Activated T-cell treated with anti-CD3 and anti-CD28 coated beads, Interleukin-2, amount 50 U/mL, for 4 hours (primary cell): ENCODE data around the gene PRRC2C. TPM values are rescaled to one million over a fixed set of nuclear protein-coding genes. Genes with fewer than 3 reads are reported as not detected.
A peak's percentile ranks its signal among the peaks of the same experiment; 100 is the strongest.
"Not testable (repeated sequence)": the region's sequence is repeated elsewhere in the genome, so short reads cannot be mapped to it uniquely, and the experiment has no call there.

Experiments
- ATAC-seq, 2 donors: fragments of 200-7000 bp; cut with Tn5 transposase; one replicate each; pipeline ENCODE4 v1.10.0; 2021
- DNase-seq: peaks from one replicate; pipeline ENCODE4 v3.0.0-alpha.2; 2020
- H3K27me3 Mint-ChIP-seq: one replicate; pipeline ENCODE4 v1.8.0; 2021; ENCODE audit warnings: low read depth, mixed read lengths
- H3K36me3 Mint-ChIP-seq: one replicate; pipeline ENCODE4 v1.8.0; 2022; ENCODE audit warnings: mixed read lengths; ENCODE audit not compliant: insufficient read depth
- H3K4me1 Mint-ChIP-seq: one replicate; pipeline ENCODE4 v1.8.0; 2021; ENCODE audit warnings: low read depth, mixed read lengths
- H3K4me3 Mint-ChIP-seq: one replicate; pipeline ENCODE4 v1.8.0; 2021; ENCODE audit warnings: mild to moderate bottlenecking, moderate library complexity, mixed read lengths
- H3K9me3 Mint-ChIP-seq: one replicate; pipeline ENCODE4 v1.8.0; 2021; ENCODE audit warnings: mixed read lengths
- total RNA-seq, 3 donors: library from RNA; stranded (reverse); gene quantifications; one replicate each; pipeline ENCODE4 v1.2.1, GENCODE V29; 2021

Gene PRRC2C
- total RNA-seq, 3 donors from 2014 or later: 240 to 248 (median 245) TPM

DNA sequence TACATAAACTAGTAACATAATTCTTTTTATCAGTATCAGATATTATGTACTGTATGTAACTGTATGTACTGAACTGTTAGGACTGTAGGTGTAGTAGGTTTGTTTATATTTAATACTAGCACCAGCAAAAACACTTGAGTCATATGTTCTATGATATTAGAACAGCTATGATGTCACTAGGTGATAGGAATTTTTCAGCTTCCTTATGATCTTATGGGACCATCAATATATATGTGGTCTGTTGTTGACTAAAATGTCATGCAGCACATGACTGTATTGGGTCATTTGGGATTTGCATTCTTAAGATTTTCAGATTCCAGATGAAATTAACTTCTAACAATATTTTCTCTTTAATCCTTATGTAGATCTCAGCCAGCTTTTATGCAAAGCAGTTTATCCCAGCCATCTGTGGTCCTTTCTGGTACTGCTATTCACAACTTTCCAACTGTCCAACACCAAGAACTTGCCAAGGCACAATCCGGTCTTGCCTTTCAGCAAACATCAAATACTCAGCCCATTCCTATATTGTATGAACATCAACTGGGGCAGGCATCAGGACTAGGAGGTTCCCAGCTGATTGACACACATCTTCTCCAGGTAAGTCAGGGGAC is 98.4 kb downstream of the PRRC2C start:
- no peaks in the 10 kb centered on the region for H3K27me3 Mint-ChIP-seq
- no peak overlapping the region for H3K4me3 Mint-ChIP-seq
- H3K9me3 Mint-ChIP-seq: no peaks in the 10 kb centered on the region
- peaks cover 20% of the 10 kb centered on the region for H3K4me1 Mint-ChIP-seq
- peaks cover 44% of the 10 kb centered on the region for H3K36me3 Mint-ChIP-seq
- ATAC-seq: no peak
- no peak for DNase-seq

DNA sequence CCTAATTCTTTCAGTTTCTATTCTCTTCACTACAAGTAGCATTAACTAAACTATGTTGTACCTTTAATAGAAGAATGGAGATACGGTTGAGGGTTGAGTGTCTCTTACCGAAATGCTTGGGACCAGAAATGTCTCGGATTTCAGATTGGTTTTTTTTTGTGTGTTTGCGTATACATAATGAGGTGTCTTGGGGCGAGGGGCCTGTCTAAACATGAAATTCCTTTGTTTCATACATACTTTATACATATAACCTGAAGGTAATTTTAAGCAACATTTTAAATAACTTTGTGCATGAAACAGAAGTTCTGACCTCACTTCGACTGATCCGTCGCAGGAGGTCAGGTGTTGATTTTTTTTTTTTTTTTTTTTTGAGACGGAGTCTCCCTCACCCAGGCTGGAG is 100.4 kb downstream of the PRRC2C start:
- peaks cover 21% of the 10 kb centered on the region for H3K4me1 Mint-ChIP-seq
- H3K9me3 Mint-ChIP-seq: no peaks in the 10 kb centered on the region
- peaks cover 48% of the 10 kb centered on the region for H3K36me3 Mint-ChIP-seq
- ATAC-seq: no peak
- H3K4me3 Mint-ChIP-seq: no peak overlapping the region
- no peak for DNase-seq
- H3K27me3 Mint-ChIP-seq: no peaks in the 10 kb centered on the region

GRCh38 chr1:171588230-171588629 is 102.9 kb downstream of the PRRC2C start:
- ATAC-seq: no peak
- DNase-seq: no peak
- H3K9me3 Mint-ChIP-seq: no peaks in the 10 kb centered on the region
- H3K4me3 Mint-ChIP-seq: no peak overlapping the region
- peaks cover 56% of the 10 kb centered on the region for H3K36me3 Mint-ChIP-seq
- H3K4me1 Mint-ChIP-seq: peaks cover 10% of the 10 kb centered on the region
- no peaks in the 10 kb centered on the region for H3K27me3 Mint-ChIP-seq

- DNase-seq (no peak), ATAC-seq (peak; percentile 32 to 55)
- peaks cover 10% of the 10 kb centered on the region for H3K4me1 Mint-ChIP-seq
- H3K36me3 Mint-ChIP-seq: peaks cover 52% of the 10 kb centered on the region
- H3K9me3 Mint-ChIP-seq: no peaks in the 10 kb centered on the region
- no peaks in the 10 kb centered on the region for H3K27me3 Mint-ChIP-seq
- H3K4me3 Mint-ChIP-seq: no peak overlapping the region
These were observed 104.7 kb downstream of the PRRC2C start for GRCh38 chr1:171590022-171590421.

- Mint-ChIP-seq H3K4me1 (peaks cover 2% of the 10 kb centered on the region), H3K9me3 (no peaks in the 10 kb centered on the region), H3K27me3 (no peaks in the 10 kb centered on the region), H3K4me3 (no peak overlapping the region), H3K36me3 (peaks cover 24% of the 10 kb centered on the region)
- no peak for DNase-seq
- ATAC-seq: no peak
These were observed 110.0 kb downstream of the PRRC2C start for GRCh38 chr1:171595324-171595723.

- peaks cover 2% of the 10 kb centered on the region for H3K4me1 Mint-ChIP-seq
- peak in 1 of 2 donors; percentile 47 for ATAC-seq
- no peaks in the 10 kb centered on the region for H3K27me3 Mint-ChIP-seq
- no peak overlapping the region for H3K4me3 Mint-ChIP-seq
- peaks cover 21% of the 10 kb centered on the region for H3K36me3 Mint-ChIP-seq
- no peaks in the 10 kb centered on the region for H3K9me3 Mint-ChIP-seq
- no peak for DNase-seq
These were observed 110.8 kb downstream of the PRRC2C start for GRCh38 chr1:171596119-171596518.

DNA sequence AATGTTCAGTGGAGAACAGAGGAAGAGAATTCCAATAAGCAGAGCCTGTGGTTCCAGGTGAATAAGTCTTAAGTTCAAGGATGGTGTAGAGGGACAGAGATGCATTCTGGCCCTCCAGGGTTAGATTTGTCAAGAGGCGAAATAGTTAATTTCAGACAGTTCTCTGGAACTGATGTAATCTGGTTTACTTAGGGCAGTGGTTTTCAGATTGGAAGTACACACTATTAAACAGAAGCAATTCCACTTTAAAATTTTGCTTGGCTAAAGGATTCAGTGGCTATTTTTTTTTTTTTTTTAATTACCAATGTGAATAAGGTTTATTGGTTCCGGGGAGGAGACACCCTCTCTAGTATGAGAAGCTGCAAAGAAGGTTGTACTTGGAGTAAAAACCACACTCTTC is 111.4 kb downstream of the PRRC2C start:
- H3K27me3 Mint-ChIP-seq: no peaks in the 10 kb centered on the region
- H3K4me1 Mint-ChIP-seq: peaks cover 2% of the 10 kb centered on the region

DNA sequence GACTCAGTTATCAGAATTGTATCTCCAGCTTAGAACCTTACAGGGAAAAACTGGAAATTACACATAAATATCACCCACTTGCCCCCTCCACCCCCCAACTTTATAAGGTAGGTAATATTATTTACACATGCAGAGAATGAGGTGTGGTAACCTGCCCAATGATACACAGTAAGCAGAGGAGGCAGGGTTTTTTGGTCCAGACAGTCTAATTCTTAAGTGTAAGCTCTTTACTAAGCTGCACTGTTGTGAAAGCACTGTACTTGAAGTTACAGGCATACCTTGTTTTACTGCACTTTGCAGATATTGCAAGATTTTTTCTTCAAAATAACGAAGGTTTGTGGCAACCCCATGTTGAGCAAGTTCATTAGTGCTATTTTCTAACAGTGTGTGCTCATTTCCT is 111.9 kb downstream of the PRRC2C start:
- ATAC-seq (no peak), DNase-seq (no peak)
- H3K4me1 Mint-ChIP-seq: peaks cover 2% of the 10 kb centered on the region
- no peaks in the 10 kb centered on the region for H3K9me3 Mint-ChIP-seq
- H3K27me3 Mint-ChIP-seq: no peaks in the 10 kb centered on the region
- H3K4me3 Mint-ChIP-seq: no peak overlapping the region
- peaks cover 13% of the 10 kb centered on the region for H3K36me3 Mint-ChIP-seq

More for the DNA sequence above, 111.4 kb downstream of the PRRC2C start:
- DNase-seq: no peak
- H3K36me3 Mint-ChIP-seq: peaks cover 15% of the 10 kb centered on the region
- ATAC-seq: no peak
- no peak overlapping the region for H3K4me3 Mint-ChIP-seq
- no peaks in the 10 kb centered on the region for H3K9me3 Mint-ChIP-seq

GRCh38 chr1:171600310-171600709 is 115.0 kb downstream of the PRRC2C start:
- not testable (repeated sequence) for H3K4me1 Mint-ChIP-seq, H3K9me3 Mint-ChIP-seq, DNase-seq, H3K27me3 Mint-ChIP-seq, ATAC-seq, H3K36me3 Mint-ChIP-seq, H3K4me3 Mint-ChIP-seq

DNA sequence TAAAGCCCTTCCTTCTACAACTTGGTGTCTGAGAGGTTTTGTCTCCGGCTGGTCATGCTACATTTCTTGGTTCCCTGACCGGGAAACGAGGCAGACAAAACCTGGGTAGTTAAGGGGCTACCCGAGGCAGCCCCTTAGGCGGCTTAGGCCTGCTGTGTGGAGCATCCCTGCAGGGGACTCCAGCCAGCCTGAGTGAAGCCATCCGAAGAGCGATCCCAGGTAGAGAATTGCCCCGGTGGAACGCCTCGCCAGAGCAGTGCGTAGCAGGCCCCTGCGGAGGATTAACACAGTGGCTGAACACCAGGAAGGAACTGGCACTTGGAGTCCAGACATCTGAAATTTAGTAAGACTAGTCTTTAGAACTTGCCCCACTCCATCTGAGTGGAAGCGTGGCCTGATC is 115.5 kb downstream of the PRRC2C start:
- Mint-ChIP-seq H3K9me3 (no peaks in the 10 kb centered on the region), H3K4me1 (peaks cover 2% of the 10 kb centered on the region), H3K36me3 (peaks cover 6% of the 10 kb centered on the region), H3K27me3 (no peaks in the 10 kb centered on the region), H3K4me3 (no peak overlapping the region)
- DNase-seq: no peak
- no peak for ATAC-seq

DNA sequence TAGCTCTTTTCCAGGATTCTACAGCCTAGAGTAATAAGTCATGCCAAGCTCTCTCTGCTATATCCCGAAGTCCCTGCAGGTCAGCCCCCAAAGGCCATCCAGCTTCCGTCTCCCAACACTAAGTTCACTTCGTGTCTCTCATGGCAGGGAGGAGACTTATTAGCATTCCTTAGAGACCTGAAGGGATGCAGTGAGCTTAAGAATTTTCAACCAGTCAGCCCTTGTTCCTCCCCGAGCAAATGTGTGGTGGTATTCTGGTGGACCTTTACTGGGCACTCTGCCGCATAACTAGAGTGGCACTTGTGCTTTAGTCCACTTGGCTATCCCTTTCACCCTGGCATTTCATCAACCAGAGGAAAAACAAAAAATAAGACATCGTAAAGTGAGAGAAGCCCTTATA is 117.7 kb downstream of the PRRC2C start:
- ATAC-seq, H3K4me1 Mint-ChIP-seq, H3K27me3 Mint-ChIP-seq, DNase-seq, H3K9me3 Mint-ChIP-seq, H3K36me3 Mint-ChIP-seq, H3K4me3 Mint-ChIP-seq: not testable (repeated sequence)

DNA sequence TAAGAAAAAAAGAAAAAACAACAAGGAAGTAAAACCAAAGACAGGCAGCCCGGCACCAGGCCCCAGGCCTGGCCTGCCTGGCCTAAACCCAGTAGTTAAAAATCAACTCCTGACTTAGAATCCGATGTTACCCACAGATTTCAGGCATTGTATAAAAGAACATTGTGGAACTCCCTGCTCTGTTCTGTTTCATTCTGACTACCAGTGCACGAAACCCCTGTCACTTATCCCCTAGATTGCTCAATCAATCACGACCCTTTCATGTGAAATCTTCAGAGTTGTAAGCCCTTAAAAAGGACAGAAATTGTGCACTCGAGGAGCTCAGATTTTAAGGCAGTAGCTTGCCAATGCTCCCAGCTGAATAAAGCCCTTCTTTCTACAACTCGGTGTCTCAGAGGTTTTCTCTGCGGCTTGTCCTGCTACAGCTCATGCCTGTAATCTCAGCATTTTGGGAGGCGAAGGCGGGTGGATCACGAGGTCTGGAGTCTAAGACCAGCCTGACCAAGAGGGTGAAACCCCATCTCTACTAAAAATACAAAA is 121.1 kb downstream of the PRRC2C start:
- no peak for ATAC-seq
- Mint-ChIP-seq H3K27me3 (no peaks in the 10 kb centered on the region), H3K36me3 (no peaks in the 10 kb centered on the region), H3K4me1 (no peaks in the 10 kb centered on the region), H3K9me3 (no peaks in the 10 kb centered on the region), H3K4me3 (no peak overlapping the region)
- DNase-seq: no peak

- Mint-ChIP-seq H3K27me3 (no peaks in the 10 kb centered on the region), H3K9me3 (no peaks in the 10 kb centered on the region), H3K36me3 (no peaks in the 10 kb centered on the region), H3K4me3 (no peak overlapping the region), H3K4me1 (no peaks in the 10 kb centered on the region)
- DNase-seq (no peak), ATAC-seq (no peak)
These were observed 125.1 kb downstream of the PRRC2C start for GRCh38 chr1:171610385-171610784.

DNA sequence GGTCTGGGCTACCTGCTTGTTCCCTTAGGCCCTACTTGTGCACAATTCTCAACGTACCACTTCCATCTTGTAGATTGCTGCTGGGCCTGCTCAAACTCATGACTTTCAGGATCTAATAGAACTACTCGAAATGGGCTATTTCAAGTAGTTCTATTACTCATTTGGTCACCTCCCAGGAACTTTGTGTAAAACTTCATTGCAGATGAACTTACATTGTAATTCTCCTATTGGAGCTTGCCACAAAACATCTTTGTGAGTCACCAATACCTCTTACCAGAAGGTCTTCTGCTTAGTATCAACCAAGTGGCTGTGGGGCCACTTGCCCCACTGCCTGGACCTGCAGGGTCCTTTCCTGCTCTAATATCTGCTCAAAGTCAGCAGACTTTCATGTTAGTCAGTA is 126.0 kb downstream of the PRRC2C start:
- ATAC-seq (no peak), DNase-seq (no peak)
- Mint-ChIP-seq H3K27me3 (no peaks in the 10 kb centered on the region), H3K36me3 (no peaks in the 10 kb centered on the region), H3K4me1 (no peaks in the 10 kb centered on the region), H3K4me3 (no peak overlapping the region), H3K9me3 (no peaks in the 10 kb centered on the region)

GRCh38 chr1:171613282-171613681 is 128.0 kb downstream of the PRRC2C start:
- ATAC-seq: no peak
- H3K4me3 Mint-ChIP-seq: no peak overlapping the region

More at GRCh38 chr1:171613282-171613681, 128.0 kb downstream of the PRRC2C start:
- Mint-ChIP-seq H3K27me3 (no peaks in the 10 kb centered on the region), H3K9me3 (no peaks in the 10 kb centered on the region), H3K36me3 (no peaks in the 10 kb centered on the region), H3K4me1 (no peaks in the 10 kb centered on the region)
- DNase-seq: no peak
